ENCODE data around the gene SBF2. TPM values are rescaled to one million over a fixed set of nuclear protein-coding genes. Genes with fewer than 3 reads are reported as not detected.

The SBF2 gene
- total and polyA plus RNA-seq, 2 of the 13 experiments (the other 11 are each of a cell fraction or from before 2014, with no cell fraction given) = 24.0 to 45.8 TPM

DNA sequence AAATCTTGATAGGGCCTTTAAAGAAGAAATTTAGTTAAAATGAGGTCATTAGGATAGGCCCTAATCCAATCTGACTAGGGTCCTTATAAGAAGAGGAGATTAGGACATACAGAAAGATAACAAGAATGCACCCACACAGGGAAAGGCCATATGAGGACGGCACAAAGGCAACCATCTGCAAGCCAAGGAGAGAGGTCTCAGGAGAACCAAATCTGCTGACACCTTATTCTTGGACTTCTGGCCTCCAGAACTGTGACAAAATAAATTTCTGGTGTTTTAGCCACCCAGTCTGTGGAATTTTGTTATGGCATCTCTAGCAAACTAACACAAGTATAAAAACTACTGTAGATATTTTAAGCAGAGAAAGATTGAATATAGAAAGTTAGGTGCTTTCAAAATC is 39.5 kb upstream of the SBF2 start:
- no peaks in the 10 kb centered on the region for H4K20me1 ChIP-seq (ENCODE audit: insufficient read depth, low read length)
- TF ChIP-seq MAFK (conservative IDR thresholded peaks at IDR 0.05 in 1 of 2, IDR thresholded peaks at IDR 0.05 in 1 of 2; ENCODE audit: low read length in 2 of 2) (peak in 1 of 2 experiments; percentile 62; a peak in 2 of 4 replicates), ZNF616 (CRISPR knock-in tag; IDR thresholded peaks at IDR 0.05; ENCODE audit: low read depth) (no peak)
- no peak overlapping the region for H3K4me3 ChIP-seq (replicated peaks in 1 of 3; ENCODE audit: insufficient read depth in 1 of 3, low read depth in 2 of 3, low read length in 3 of 3)
- H2AFZ ChIP-seq (ENCODE audit: low read length) = no peak overlapping the region
- no peak for ATAC-seq
- CTCF ChIA-PET (ENCODE audit: low intra/inter-chr PET ratio, low total read pairs) = no interaction called here
- no peaks in the 10 kb centered on the region; a peak in 1 of 5 replicates for H3K27me3 ChIP-seq (ENCODE audit: control insufficient read depth in 1 of 2, insufficient read depth in 2 of 2, low read length in 2 of 2)
- POLR2A ChIA-PET = no interaction called here
- intact Hi-C loops (cut with micrococcal nuclease; ENCODE audit: unreplicated experiment) = no loop called here
- no peak overlapping the region for H3K9ac ChIP-seq (ENCODE audit: insufficient read depth, low read depth, low read length)
- in situ Hi-C loops (cut with HindIII; ENCODE audit: extremely low pct_ligation_motif_present, low pct_unique_long_range_greater_than_20kb) = no loop called here
- WGBS (ENCODE audit: low lambda C conversion rate) = 55% methylated on average over 1 of the region's 1 CpG
- H3K27ac ChIP-seq (ENCODE audit: extremely low read length, insufficient read depth, low read length) = no peak overlapping the region
- no peak for FAIRE-seq
- H3K4me1 ChIP-seq (ENCODE audit: insufficient read depth, low read length) = peaks cover 9% of the 10 kb centered on the region
- no peaks in the 10 kb centered on the region for H3K9me3 ChIP-seq (ENCODE audit: low read length)
- no TSS peak for BruUV-seq (replicated peaks)
- no peaks in the 10 kb centered on the region for H3K36me3 ChIP-seq (replicated peaks in 1 of 2; ENCODE audit: control insufficient read depth in 1 of 2, insufficient read depth in 2 of 2, low read length in 2 of 2)
- H3K79me2 ChIP-seq (ENCODE audit: insufficient read depth, low read length) = no peaks in the 10 kb centered on the region
- no peak overlapping the region for H3K4me2 ChIP-seq (ENCODE audit: low read depth, low read length)
- no peak for DNase-seq (ENCODE audit: low spot score)

GRCh38 chr11:10331548-10332289 is 37.7 kb upstream of the SBF2 start:
- Histone ChIP-seq H3K9me3 (ENCODE audit: low read length) (no peaks in the 10 kb centered on the region), H4K20me1 (ENCODE audit: insufficient read depth, low read length) (no peaks in the 10 kb centered on the region), H2AFZ (ENCODE audit: low read length) (no peak overlapping the region), H3K4me3 (replicated peaks in 1 of 3; ENCODE audit: insufficient read depth in 1 of 3, low read depth in 2 of 3, low read length in 3 of 3) (no peak overlapping the region), H3K4me1 (ENCODE audit: insufficient read depth, low read length) (peaks cover 27% of the 10 kb centered on the region), H3K4me2 (ENCODE audit: low read depth, low read length) (no peak overlapping the region), H3K27me3 (ENCODE audit: control insufficient read depth in 1 of 2, insufficient read depth in 2 of 2, low read length in 2 of 2) (no peaks in the 10 kb centered on the region; a peak in 1 of 5 replicates), H3K9ac (ENCODE audit: insufficient read depth, low read depth, low read length) (no peak overlapping the region), H3K79me2 (ENCODE audit: insufficient read depth, low read length) (no peaks in the 10 kb centered on the region), H3K36me3 (replicated peaks in 1 of 2; ENCODE audit: control insufficient read depth in 1 of 2, insufficient read depth in 2 of 2, low read length in 2 of 2) (no peaks in the 10 kb centered on the region), H3K27ac (ENCODE audit: extremely low read length, insufficient read depth, low read length) (no peak overlapping the region)
- intact Hi-C loops (cut with micrococcal nuclease; ENCODE audit: unreplicated experiment) (no loop called here), in situ Hi-C loops (cut with HindIII; ENCODE audit: extremely low pct_ligation_motif_present, low pct_unique_long_range_greater_than_20kb) (no loop called here)
- FAIRE-seq (no peak), DNase-seq (ENCODE audit: low spot score) (no peak), ATAC-seq (no peak)
- BruUV-seq (replicated peaks) = no TSS peak
- WGBS (ENCODE audit: low lambda C conversion rate) = 82% methylated on average over 6 of the region's 6 CpGs
- TF ChIP-seq SAP130 (CRISPR knock-in tag; IDR thresholded peaks at IDR 0.05; ENCODE audit: low read depth) (no peak), ZNF24 (IDR thresholded peaks at IDR 0.05) (peak; percentile 75)
- ChIA-PET POLR2A (interaction anchor here (1.4 kb wide), 1 partner anchor 20 kb away, joined by 3 read pairs; no protein-coding TSS in a partner anchor), CTCF (ENCODE audit: low intra/inter-chr PET ratio, low total read pairs) (no interaction called here)
